Measurements from ENCODE around the gene RNF227.

- no peak for TF ChIP-seq CTCF (IDR thresholded peaks at IDR 0.05)
- TF ChIP-seq POLR2A (IDR thresholded peaks at IDR 0.05) = no peak
These were observed 12.7 kb downstream of the RNF227 start for GRCh38 chr17:7903154-7904103.

All from sigmoid colon (tissue), 3 donors.